Temporal lobe (tissue), 2 donors: ENCODE results near the gene PLPPR5. TPM values are rescaled to one million over a fixed set of nuclear protein-coding genes. Genes with fewer than 3 reads are reported as not detected.

Source experiments
- small RNA-seq: library from RNA; depleted of rRNA; stranded (forward); fragments of <200 nt; gene quantifications from one replicate; pipeline ENCODE3, GENCODE V24; 2014; ENCODE audit warnings: low replicate concordance
- total RNA-seq: library from RNA; depleted of rRNA; stranded (reverse); fragments of >200 nt; gene quantifications from one replicate; pipeline ENCODE4 v1.2.3, GENCODE V29; 2014

Gene PLPPR5
- total RNA-seq, 1 donor from 2014 or later, result 56.8 TPM

Small RNA genes lying within 50 kb of the gene (small RNA-seq; reads per million reads assigned to genes)
- not detected for gene AL445433.1
